H1 (cell line): ENCODE data around the gene ARHGAP42. TPM values are rescaled to one million over a fixed set of nuclear protein-coding genes. Genes with fewer than 3 reads are reported as not detected.

Source experiments
- CTCF ChIA-PET: fragments of 300-600 bp; sonication (Branson Sonifier 250); formaldehyde crosslinking; loops from one replicate; lab custom pipeline; 2021; ENCODE audit not compliant: partially characterized antibody; lab: Charles Lee
- POLR2A ChIA-PET: fragments of 300-600 bp; sonication (Branson Sonifier 250); formaldehyde crosslinking; loops from one replicate; lab custom pipeline; 2021; ENCODE audit warnings: inconsistent platforms; ENCODE audit not compliant: partially characterized antibody; lab: Charles Lee
- DNase-seq, 2 experiments: peaks; one replicate each; pipeline versions ENCODE4 v3.0.0 to v3.0.0-alpha.2; 2010 to 2022; ENCODE audit warnings: low spot score in 2 of 2, low read depth in 1 of 2, mixed read lengths in 1 of 2
- FAIRE-seq: peaks from 2 replicates; lab custom pipeline; 2011; peaks lifted over from hg19 to GRCh38; lab: Jason Lieb, UNC
- H2AFZ ChIP-seq: 2 replicates; pipeline ENCODE4 v1.8.1; 2012; ENCODE audit warnings: low read length, inconsistent platforms
- H2AK5ac ChIP-seq: 2 replicates; pipeline ENCODE4 v1.6.1; 2013; ENCODE audit warnings: low read depth, low read length
- H2BK120ac ChIP-seq: replicated peaks from 2 replicates; pipeline ENCODE3; 2013; ENCODE audit warnings: low read depth, low read length, inconsistent platforms
- H2BK12ac ChIP-seq: 2 replicates; pipeline ENCODE4 v1.6.1; 2013; ENCODE audit warnings: low read depth, low read length
- H2BK15ac ChIP-seq: 2 replicates; pipeline ENCODE4 v1.6.1; 2013; ENCODE audit warnings: low read length
- H2BK20ac ChIP-seq: 2 replicates; pipeline ENCODE4 v1.6.1; 2013; ENCODE audit warnings: low read length
- H2BK5ac ChIP-seq: 2 replicates; pipeline ENCODE4 v1.6.1; 2013; ENCODE audit warnings: low read depth, low read length
- H3K14ac ChIP-seq: 2 replicates; pipeline ENCODE4 v1.6.1; 2013; ENCODE audit warnings: inconsistent platforms; ENCODE audit not compliant: insufficient read length
- H3K18ac ChIP-seq: 2 replicates; pipeline ENCODE4 v1.6.1; 2013; ENCODE audit warnings: low read length; ENCODE audit errors: extremely low read depth
- H3K23ac ChIP-seq: 2 replicates; pipeline ENCODE4 v1.6.1; 2013; ENCODE audit warnings: inconsistent platforms; ENCODE audit not compliant: insufficient read length
- H3K23me2 ChIP-seq: 2 replicates; pipeline ENCODE4 v1.6.1; 2013; ENCODE audit warnings: low read depth, low read length
- H3K27ac ChIP-seq: 2 replicates; pipeline ENCODE4 v1.6.1; 2011; ENCODE audit warnings: low read depth, low read length, inconsistent platforms
- H3K27me3 ChIP-seq, 4 experiments: replicated peaks in 1 of 4; 1 replicate in 1 of 4; 2 replicates in 3 of 4; pipeline versions ENCODE4 v1.6.1 to v1.8.1; 2011 to 2013; ENCODE audit warnings: low read length in 3 of 4, mild to moderate bottlenecking in 3 of 4, inconsistent platforms in 2 of 4, mixed read lengths in 2 of 4, moderate library complexity in 1 of 4; ENCODE audit not compliant: control insufficient read depth in 3 of 4, insufficient read depth in 3 of 4; ENCODE audit errors: extremely low read depth in 1 of 4
- H3K36me3 ChIP-seq, 4 experiments: 2 replicates each; pipeline versions ENCODE4 v1.6.1 to v1.8.1; 2011 to 2013; ENCODE audit warnings: mild to moderate bottlenecking in 4 of 4, low read length in 3 of 4, moderate library complexity in 2 of 4, control low read depth in 1 of 4, inconsistent platforms in 1 of 4; ENCODE audit not compliant: insufficient read depth in 4 of 4, control insufficient read depth in 2 of 4
- H3K4ac ChIP-seq: replicated peaks from 2 replicates; pipeline ENCODE3; 2013; ENCODE audit warnings: low read length, low read depth, mixed read lengths, inconsistent platforms; ENCODE audit not compliant: insufficient read length
- H3K4me1 ChIP-seq, 4 experiments: replicated peaks in 1 of 4; 1 replicate in 1 of 4; 2 replicates in 3 of 4; pipeline versions ENCODE4 v1.6.1 to v1.8.1; 2011 to 2013; ENCODE audit warnings: low read length in 3 of 4, inconsistent platforms in 2 of 4, mixed read lengths in 1 of 4; ENCODE audit not compliant: insufficient read depth in 4 of 4, control insufficient read depth in 3 of 4
- H3K4me2 ChIP-seq, 2 experiments: 2 replicates each; pipeline versions ENCODE4 v1.6.1 to v1.8.1; 2011 to 2013; ENCODE audit warnings: low read depth in 2 of 2, low read length in 2 of 2, control low read depth in 1 of 2, inconsistent platforms in 1 of 2, mild to moderate bottlenecking in 1 of 2; ENCODE audit not compliant: insufficient read depth in 1 of 2
- H3K4me3 ChIP-seq, 4 experiments: fragments of 200-600, 300-600 bp in 1 of 4; sonication (generic), shearing (Covaris generic), sonication (Bioruptor Twin) in 1 of 4; 2 replicates each; pipeline versions ENCODE4 v1.5.1 to v1.8.1; 2011 to 2016; ENCODE audit warnings: low read length in 4 of 4, low read depth in 3 of 4, control low read depth in 2 of 4, inconsistent platforms in 2 of 4, mild to moderate bottlenecking in 2 of 4, mixed read lengths in 1 of 4, moderate library complexity in 1 of 4; ENCODE audit not compliant: insufficient read depth in 2 of 4; ENCODE audit errors: extremely low read depth in 1 of 4
- H3K56ac ChIP-seq: replicated peaks from 2 replicates; pipeline ENCODE3; 2013; ENCODE audit warnings: low read depth, mild to moderate bottlenecking, mixed read lengths, low read length, inconsistent platforms; ENCODE audit not compliant: insufficient read length
- H3K79me1 ChIP-seq: 2 replicates; pipeline ENCODE4 v1.6.1; 2013; ENCODE audit warnings: low read depth, low read length, control low read depth
- H3K79me2 ChIP-seq, 2 experiments: 2 replicates each; pipeline versions ENCODE4 v1.6.1 to v1.8.1; 2012 to 2013; ENCODE audit warnings: low read length in 2 of 2, mild to moderate bottlenecking in 2 of 2, inconsistent platforms in 1 of 2; ENCODE audit not compliant: insufficient read depth in 2 of 2, control insufficient read depth in 1 of 2
- H3K9ac ChIP-seq, 4 experiments: replicated peaks in 1 of 4; 1 replicate in 1 of 4; 2 replicates in 3 of 4; pipeline versions ENCODE4 v1.6.1 to v1.8.1; 2011 to 2013; ENCODE audit warnings: low read depth in 3 of 4, low read length in 3 of 4, control low read depth in 2 of 4, mild to moderate bottlenecking in 2 of 4, moderate library complexity in 2 of 4, inconsistent platforms in 1 of 4; ENCODE audit errors: extremely low read depth in 1 of 4
- H3K9me3 ChIP-seq, 2 experiments: 2 replicates each; pipeline versions ENCODE4 v1.6.1 to v1.8.1; 2012 to 2013; ENCODE audit warnings: mild to moderate bottlenecking in 2 of 2, moderate library complexity in 2 of 2, control low read depth in 1 of 2, inconsistent platforms in 1 of 2, low read depth in 1 of 2, low read length in 1 of 2, mixed read lengths in 1 of 2; ENCODE audit not compliant: insufficient read depth in 2 of 2
- H4K20me1 ChIP-seq, 2 experiments: replicated peaks in 1 of 2; 2 replicates each; pipeline versions ENCODE3 to v1.8.1; 2011 to 2013; ENCODE audit warnings: inconsistent platforms in 2 of 2, low read length in 2 of 2, mild to moderate bottlenecking in 1 of 2; ENCODE audit not compliant: insufficient read depth in 2 of 2, control insufficient read depth in 1 of 2
- H4K5ac ChIP-seq: 2 replicates; pipeline ENCODE4 v1.6.1; 2013; ENCODE audit warnings: low read length, low read depth, mixed read lengths, inconsistent platforms; ENCODE audit not compliant: insufficient read length
- H4K8ac ChIP-seq: 2 replicates; pipeline ENCODE4 v1.8.0; 2013; ENCODE audit warnings: mild to moderate bottlenecking, moderate library complexity, low read length, inconsistent platforms; ENCODE audit not compliant: insufficient read depth; ENCODE audit errors: extremely low read depth
- H4K91ac ChIP-seq: replicated peaks from 2 replicates; pipeline ENCODE3; 2013; ENCODE audit warnings: low read length, mixed read lengths, inconsistent platforms; ENCODE audit not compliant: insufficient read length
- ATF3 ChIP-seq: IDR thresholded peaks from 2 replicates; pipeline ENCODE4 v1.6.1; 2011; ENCODE audit warnings: low read depth, mild to moderate bottlenecking, low read length; ENCODE audit not compliant: insufficient read depth
- SRF ChIP-seq: IDR thresholded peaks from 2 replicates; pipeline ENCODE4 v1.6.1; 2011; ENCODE audit warnings: mild to moderate bottlenecking, low read depth, low read length, moderate library complexity
- TBP ChIP-seq: IDR thresholded peaks from 2 replicates; pipeline ENCODE4 v1.6.1; 2011; ENCODE audit warnings: low read depth, low read length, improper control_type of control experiment
- TEAD4 ChIP-seq: IDR thresholded peaks from 2 replicates; pipeline ENCODE4 v1.6.1; 2012; ENCODE audit warnings: low read depth, low read length, inconsistent platforms, mixed read lengths
- polyA plus RNA-seq, 7 experiments: library from polyadenylated mRNA; depleted of rRNA in 3 of 7; stranded (reverse) in 5 of 7; unstranded in 2 of 7; fragments of >200 nt in 5 of 7; fragments of 200-250 nt in 2 of 7; gene quantifications; 1 replicate in 5 of 7; 2 replicates in 1 of 7; 4 replicates in 1 of 7; pipeline versions ENCODE4 v1.2.1 to v1.2.3, GENCODE V29; 2011 to 2013; ENCODE audit warnings: missing spikeins in 2 of 7, mixed read lengths in 2 of 7
- total RNA-seq: library from RNA; stranded (reverse); fragmentation: NEBNext Ultra II Directional; extraction: Animal tissue kit (Norgen Biotek cat#: 25700); gene quantifications from 2 replicates; pipeline ENCODE4 v1.2.1, GENCODE V29; 2021

The ARHGAP42 gene
- total and polyA plus RNA-seq, 2 of the 8 experiments (the other 6 are each of a cell fraction or from before 2014, with no cell fraction given), result 22.2 to 33.5 TPM

GRCh38 chr11:100833276-100833675 is 146.2 kb downstream of the ARHGAP42 start:
- Histone ChIP-seq H3K23ac (no peak overlapping the region), H3K79me1 (no peaks in the 10 kb centered on the region; the same call in 1 of the 2 replicates), H3K56ac (no peak overlapping the region), H4K91ac (no peak overlapping the region), H3K4ac (no peak overlapping the region), H2BK5ac (no peak overlapping the region), H3K36me3 (no peaks in the 10 kb centered on the region), H3K4me1 (peaks cover 0 to 12% (median 8%) of the 10 kb centered on the region in 4 experiments; a peak in 5 of 7 replicates), H3K27ac (no peak overlapping the region), H2AFZ (no peak overlapping the region), H2AK5ac (no peak overlapping the region), H2BK120ac (no peak overlapping the region), H2BK15ac (no peak overlapping the region), H3K14ac (no peak overlapping the region), H2BK12ac (no peak overlapping the region), H3K9ac (no peak overlapping the region), H4K8ac (no peak overlapping the region), H3K27me3 (no peaks in the 10 kb centered on the region), H3K79me2 (peaks cover 0 to 34% of the 10 kb centered on the region in 2 experiments; a peak in 2 of 4 replicates), H3K9me3 (no peaks in the 10 kb centered on the region), H3K23me2 (no peaks in the 10 kb centered on the region), H3K4me3 (no peak overlapping the region), H4K5ac (no peak overlapping the region), H3K18ac (no peak overlapping the region), H4K20me1 (no peaks in the 10 kb centered on the region), H3K4me2 (no peak overlapping the region), H2BK20ac (no peak overlapping the region)
- TF ChIP-seq TEAD4 (no peak), SRF (no peak), ATF3 (no peak), TBP (no peak)
- CTCF ChIA-PET, result interaction anchor here (0.9 to 2.8 kb wide), 5 partner anchors 9 to 144 kb away, joined by 3 to 8 read pairs (median 7); no protein-coding TSS in a partner anchor
- POLR2A ChIA-PET, result no interaction called here
- FAIRE-seq, result no peak
- no peak for DNase-seq
